Measurements from ENCODE around the gene CRYL1.

CRYL1 gene

GRCh38 chr13:20503088-20504083 lies 22.3 kb downstream of the CRYL1 start:
- Histone ChIP-seq H3K36me3 (ENCODE audit: low read length) (no peaks in the 10 kb centered on the region), H3K4me2 (ENCODE audit: low read depth, low read length, poor library complexity, severe bottlenecking) (no peak overlapping the region), H3K27me3 (ENCODE audit: low read length) (no peaks in the 10 kb centered on the region), H3K9me2 (replicated peaks; ENCODE audit: insufficient read depth, low read length) (no peaks in the 10 kb centered on the region), H3K4me3 (ENCODE audit: insufficient read depth, low read length, poor library complexity, severe bottlenecking) (no peak overlapping the region), H3K27ac (ENCODE audit: low read depth, low read length) (no peak overlapping the region), H3K9me3 (ENCODE audit: insufficient read depth, low read length) (peaks cover 13% of the 10 kb centered on the region; the same call in 1 of the 2 replicates), H2AFZ (ENCODE audit: low read depth, low read length, severe bottlenecking) (no peak overlapping the region), H3F3A (ENCODE audit: insufficient read depth) (no peaks in the 10 kb centered on the region), H3K9ac (ENCODE audit: low read length) (no peak overlapping the region), H4K20me1 (ENCODE audit: low read depth, low read length) (no peaks in the 10 kb centered on the region), H3K79me2 (ENCODE audit: insufficient read depth, low read length) (no peaks in the 10 kb centered on the region)
- no peak for TF ChIP-seq EZH2phosphoT487 (conservative IDR thresholded peaks at IDR 0.05; ENCODE audit: low read length)
- no peak for TF ChIP-seq CTCF (IDR thresholded peaks at IDR 0.05; ENCODE audit: insufficient read depth, low read length, poor library complexity, severe bottlenecking)

- H3K36me3 ChIP-seq (ENCODE audit: low read length): no peaks in the 10 kb centered on the region
- no peak overlapping the region for H3K27ac ChIP-seq (ENCODE audit: low read depth, low read length)
- no peak for TF ChIP-seq EZH2phosphoT487 (conservative IDR thresholded peaks at IDR 0.05; ENCODE audit: low read length)
- no peak for TF ChIP-seq CTCF (IDR thresholded peaks at IDR 0.05; ENCODE audit: insufficient read depth, low read length, poor library complexity, severe bottlenecking)
- no peak overlapping the region for H3K4me2 ChIP-seq (ENCODE audit: low read depth, low read length, poor library complexity, severe bottlenecking)
- H2AFZ ChIP-seq (ENCODE audit: low read depth, low read length, severe bottlenecking): no peak overlapping the region
- no peaks in the 10 kb centered on the region for H3K9me2 ChIP-seq (replicated peaks; ENCODE audit: insufficient read depth, low read length)
- no peak overlapping the region for H3K4me3 ChIP-seq (ENCODE audit: insufficient read depth, low read length, poor library complexity, severe bottlenecking)
- H3K9ac ChIP-seq (ENCODE audit: low read length): no peak overlapping the region
- peaks cover 13% of the 10 kb centered on the region; the same call in 1 of the 2 replicates for H3K9me3 ChIP-seq (ENCODE audit: insufficient read depth, low read length)
- no peaks in the 10 kb centered on the region for H4K20me1 ChIP-seq (ENCODE audit: low read depth, low read length)
- no peaks in the 10 kb centered on the region for H3F3A ChIP-seq (ENCODE audit: insufficient read depth)
- H3K27me3 ChIP-seq (ENCODE audit: low read length): no peaks in the 10 kb centered on the region
- no peaks in the 10 kb centered on the region for H3K79me2 ChIP-seq (ENCODE audit: insufficient read depth, low read length)
Observed at GRCh38 chr13:20501592-20501991, 24.1 kb downstream of the CRYL1 start.

GRCh38 chr13:20501120-20501519 lies 24.5 kb downstream of the CRYL1 start:
- Histone ChIP-seq H3K27ac (ENCODE audit: low read depth, low read length) (no peak overlapping the region), H3K9ac (ENCODE audit: low read length) (no peak overlapping the region), H3K36me3 (ENCODE audit: low read length) (no peaks in the 10 kb centered on the region), H4K20me1 (ENCODE audit: low read depth, low read length) (no peaks in the 10 kb centered on the region), H3K79me2 (ENCODE audit: insufficient read depth, low read length) (no peaks in the 10 kb centered on the region), H3K9me3 (ENCODE audit: insufficient read depth, low read length) (peaks cover 13% of the 10 kb centered on the region; the same call in 1 of the 2 replicates), H2AFZ (ENCODE audit: low read depth, low read length, severe bottlenecking) (no peak overlapping the region), H3K4me2 (ENCODE audit: low read depth, low read length, poor library complexity, severe bottlenecking) (no peak overlapping the region), H3K9me2 (replicated peaks; ENCODE audit: insufficient read depth, low read length) (no peaks in the 10 kb centered on the region), H3F3A (ENCODE audit: insufficient read depth) (0 out of 2 replicates have a peak, but pooled peaks cover 3% of the 10 kb centered on the region), H3K4me3 (ENCODE audit: insufficient read depth, low read length, poor library complexity, severe bottlenecking) (no peak overlapping the region), H3K27me3 (ENCODE audit: low read length) (no peaks in the 10 kb centered on the region)
- TF ChIP-seq EZH2phosphoT487 (conservative IDR thresholded peaks at IDR 0.05; ENCODE audit: low read length) (no peak), CTCF (IDR thresholded peaks at IDR 0.05; ENCODE audit: insufficient read depth, low read length, poor library complexity, severe bottlenecking) (no peak)

Data from SU-DHL-6 (cell line).